ENCODE results near the gene SUN5.

DNA sequence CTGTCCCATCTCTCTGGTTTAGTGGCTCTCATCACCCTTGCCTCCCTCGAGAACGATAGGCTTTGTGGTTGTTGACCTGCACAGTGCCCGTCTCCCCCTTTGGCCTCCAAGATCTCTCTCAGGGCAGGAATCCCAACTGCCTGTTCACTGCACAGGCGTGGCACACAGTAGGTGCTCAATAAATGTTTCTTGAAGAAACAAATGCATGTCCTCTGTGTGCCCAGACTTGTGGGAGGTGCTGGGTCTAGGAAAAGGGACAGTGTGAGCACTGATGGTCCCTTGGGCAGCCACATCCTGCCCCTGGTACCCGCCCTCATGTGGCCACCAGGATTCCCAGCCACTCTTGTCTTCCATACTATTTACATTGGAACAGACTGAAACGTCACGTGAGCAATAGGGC, 24.6 kb upstream of the SUN5 start:
- no peak for TF ChIP-seq CTCF (IDR thresholded peaks at IDR 0.05 in 4 of 5, conservative IDR thresholded peaks at IDR 0.05 in 1 of 5)
- no peak for TF ChIP-seq POLR2A (IDR thresholded peaks at IDR 0.05)
